HepG2 (cell line): ENCODE data around the gene PTPN18. TPM values are rescaled to one million over a fixed set of nuclear protein-coding genes. Genes with fewer than 3 reads are reported as not detected.

Experiments
- CREB3 ChIP-seq: sonication (generic); formaldehyde crosslinking; IDR thresholded peaks from 2 replicates; pipeline ENCODE4 v1.5.0; 2020; ENCODE audit warnings: missing genetic modification reagents
- DNMT1 ChIP-seq: sonication (generic); formaldehyde crosslinking; IDR thresholded peaks from 2 replicates; pipeline ENCODE4 v1.5.1; 2020; ENCODE audit warnings: mild to moderate bottlenecking, missing genetic modification reagents
- HDAC2 ChIP-seq: sonication (generic); formaldehyde crosslinking; IDR thresholded peaks from 2 replicates; pipeline ENCODE4 v1.4.0; 2020; ENCODE audit warnings: missing genetic modification reagents
- HMGXB4 ChIP-seq, 2 experiments: sonication (generic) in 1 of 2; formaldehyde crosslinking in 1 of 2; IDR thresholded peaks; 2 replicates each; pipeline versions ENCODE4 v1.4.0 to v1.6.1; 2018 to 2020; ENCODE audit warnings: missing genetic modification reagents in 2 of 2, borderline replicate concordance in 1 of 2, low read depth in 1 of 2, mild to moderate bottlenecking in 1 of 2, missing biosample characterization in 1 of 2
- NFE2L2 ChIP-seq: fragments of 150-350 bp; IDR thresholded peaks from 2 replicates; pipeline ENCODE4 v1.6.1; 2014; ENCODE audit warnings: low read length
- PAXIP1 ChIP-seq: sonication (generic); formaldehyde crosslinking; conservative IDR thresholded peaks from 2 replicates; pipeline ENCODE4 v1.4.0; 2020; ENCODE audit warnings: mild to moderate bottlenecking, missing genetic modification reagents, moderate library complexity
- TFDP1 ChIP-seq: IDR thresholded peaks from 2 replicates; pipeline ENCODE4 v1.6.1; 2016; ENCODE audit warnings: missing compliant biosample characterization, missing genetic modification reagents, borderline replicate concordance
- TFDP2 ChIP-seq: sonication (generic); formaldehyde crosslinking; IDR thresholded peaks from 2 replicates; pipeline ENCODE4 v1.4.0; 2020; ENCODE audit warnings: missing genetic modification reagents
- THAP11 ChIP-seq: IDR thresholded peaks from 2 replicates; pipeline ENCODE4 v1.6.1; 2016; ENCODE audit warnings: missing biosample characterization, missing genetic modification reagents
- TRIM24 ChIP-seq: sonication (generic); formaldehyde crosslinking; IDR thresholded peaks from 2 replicates; pipeline ENCODE4 v1.8.0; 2022; ENCODE audit warnings: mild to moderate bottlenecking, missing genetic modification reagents
- ZHX2 ChIP-seq, 2 experiments: sonication (generic) in 1 of 2; formaldehyde crosslinking in 1 of 2; IDR thresholded peaks; 2 replicates each; pipeline versions ENCODE4 v1.6.1 to v1.9.0; 2014 to 2022; ENCODE audit warnings: antibody characterized with exemption in 1 of 2, borderline replicate concordance in 1 of 2, inconsistent platforms in 1 of 2, low read depth in 1 of 2, missing genetic modification reagents in 1 of 2
- polyA plus RNA-seq, 8 experiments: library from polyadenylated mRNA; depleted of rRNA in 3 of 8; stranded (reverse) in 7 of 8; unstranded in 1 of 8; fragments of >200 nt; fragmentation: Illumina TruSeq in 4 of 8; extraction: Trizol in 4 of 8; gene quantifications; 2 replicates each; pipeline versions ENCODE4 v1.2.1 to v1.2.3, GENCODE V29; 2011 to 2016; ENCODE audit warnings: low read depth in 4 of 8, missing spikeins in 1 of 8, mixed read lengths in 1 of 8; ENCODE audit not compliant: insufficient read depth in 1 of 8
- total RNA-seq, 5 experiments: library from RNA; depleted of rRNA; stranded (reverse); fragments of >200 nt; fragmentation: Illumina TruSeq; extraction: Trizol; gene quantifications; 2 replicates each; pipeline ENCODE4 v1.2.3, GENCODE V29; 2016; ENCODE audit warnings: low read depth in 1 of 5

The PTPN18 gene
- total and polyA plus RNA-seq, 2 of the 13 experiments (the other 11 are each of a cell fraction or from before 2014, with no cell fraction given), result 14.8 to 39.6 TPM

GRCh38 chr2:130336877-130337734 lies 18.8 kb upstream of the PTPN18 start (continued):
- peak; percentile 44 for TF ChIP-seq TFDP2 (CRISPR knock-in tag)
- TF ChIP-seq DNMT1 (CRISPR knock-in tag), result no peak; the same call in 1 of the 2 replicates
- peak; percentile 36; the same call in 1 of the 2 replicates for TF ChIP-seq PAXIP1
- TF ChIP-seq TFDP1 (CRISPR knock-in tag), result peak; percentile 65
- no peak for TF ChIP-seq NFE2L2
- TF ChIP-seq HDAC2 (CRISPR knock-in tag), result peak; percentile 67; the same call in 1 of the 2 replicates
- peak; percentile 99 to 100 for TF ChIP-seq HMGXB4 (CRISPR knock-in tag; IDR thresholded peaks at IDR 0.05; ENCODE audit: borderline replicate concordance in 1 of 2, low read depth in 1 of 2)
- TF ChIP-seq ZHX2 (IDR thresholded peaks at IDR 0.05; ENCODE audit: low read depth), result peak; percentile 37; the same call in 1 of the 2 replicates
- TF ChIP-seq ZHX2 (CRISPR knock-in tag; IDR thresholded peaks at IDR 0.05; ENCODE audit: borderline replicate concordance), result no peak
- peak; percentile 80 for TF ChIP-seq THAP11
- no peak for TF ChIP-seq TRIM24 (CRISPR knock-in tag)
- 0 out of 2 replicates have a peak, but pooled peaks have one; percentile 42 for TF ChIP-seq CREB3 (CRISPR knock-in tag)
